SK-N-SH (cell line): Measurements from ENCODE around the gene SLC25A21.

Experiments used
- EZH2phosphoT487 ChIP-seq: fragments of 200-600 bp; sonication (generic); IDR thresholded peaks from 2 replicates; pipeline ENCODE4 v1.6.1; 2017; ENCODE audit warnings: low read depth, mixed run types, mild to moderate bottlenecking, antibody characterized with exemption, moderate library complexity, borderline replicate concordance
- FOXM1 ChIP-seq: IDR thresholded peaks from 2 replicates; pipeline ENCODE4 v1.4.0; 2012; ENCODE audit warnings: low read depth, mild to moderate bottlenecking
- TF ChIP-seq, protein P1 (sequence below): fragments of 200-600 bp; sonication (generic); IDR thresholded peaks from 2 replicates; pipeline ENCODE4 v1.6.1; 2017; ENCODE audit warnings: antibody characterized with exemption, mild to moderate bottlenecking, moderate library complexity

DNA sequence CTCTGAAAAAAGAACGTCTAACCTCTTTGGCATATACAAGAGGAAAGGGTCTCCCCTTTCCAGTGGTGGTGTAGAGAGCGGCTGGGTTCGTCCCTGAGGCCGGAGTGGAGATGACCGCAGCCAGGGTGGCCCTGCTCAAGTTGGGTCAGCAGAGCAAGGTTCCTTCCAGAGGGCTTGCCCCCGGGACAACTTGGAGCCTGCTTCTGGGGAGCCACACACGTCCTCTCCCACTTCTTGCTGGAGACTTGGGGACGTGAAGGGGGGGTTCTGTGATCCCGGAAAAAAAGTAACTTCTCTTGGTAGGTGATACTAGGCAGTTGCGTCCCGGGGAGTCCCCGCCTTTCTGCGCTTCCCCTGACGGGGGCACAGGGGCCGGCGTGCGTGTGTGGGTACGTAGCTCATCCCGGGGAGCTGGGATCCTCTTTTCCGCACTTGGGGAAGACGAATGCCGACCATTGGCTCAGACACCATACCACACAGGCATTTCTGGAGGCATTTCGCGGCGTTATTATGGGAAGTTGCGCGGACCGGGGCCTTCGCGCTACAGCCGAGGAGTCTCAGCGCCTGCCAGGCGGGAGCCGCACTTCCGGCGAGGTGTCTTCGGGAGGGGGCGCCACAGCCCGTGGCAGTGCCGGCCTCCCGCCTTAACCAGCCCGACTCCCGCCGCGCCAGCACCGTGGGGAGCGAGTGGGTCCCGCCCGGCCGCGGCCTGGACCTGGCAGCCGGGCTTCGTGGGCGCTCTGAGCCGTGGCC lies 525.6 kb downstream of the SLC25A21 start:
- TF ChIP-seq EZH2phosphoT487 (no peak), FOXM1 (no peak)
- TF ChIP-seq, protein P1, sequence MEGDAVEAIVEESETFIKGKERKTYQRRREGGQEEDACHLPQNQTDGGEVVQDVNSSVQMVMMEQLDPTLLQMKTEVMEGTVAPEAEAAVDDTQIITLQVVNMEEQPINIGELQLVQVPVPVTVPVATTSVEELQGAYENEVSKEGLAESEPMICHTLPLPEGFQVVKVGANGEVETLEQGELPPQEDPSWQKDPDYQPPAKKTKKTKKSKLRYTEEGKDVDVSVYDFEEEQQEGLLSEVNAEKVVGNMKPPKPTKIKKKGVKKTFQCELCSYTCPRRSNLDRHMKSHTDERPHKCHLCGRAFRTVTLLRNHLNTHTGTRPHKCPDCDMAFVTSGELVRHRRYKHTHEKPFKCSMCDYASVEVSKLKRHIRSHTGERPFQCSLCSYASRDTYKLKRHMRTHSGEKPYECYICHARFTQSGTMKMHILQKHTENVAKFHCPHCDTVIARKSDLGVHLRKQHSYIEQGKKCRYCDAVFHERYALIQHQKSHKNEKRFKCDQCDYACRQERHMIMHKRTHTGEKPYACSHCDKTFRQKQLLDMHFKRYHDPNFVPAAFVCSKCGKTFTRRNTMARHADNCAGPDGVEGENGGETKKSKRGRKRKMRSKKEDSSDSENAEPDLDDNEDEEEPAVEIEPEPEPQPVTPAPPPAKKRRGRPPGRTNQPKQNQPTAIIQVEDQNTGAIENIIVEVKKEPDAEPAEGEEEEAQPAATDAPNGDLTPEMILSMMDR, result no peak
